ENCODE results near the gene LDLRAD3. TPM values are rescaled to one million over a fixed set of nuclear protein-coding genes. Genes with fewer than 3 reads are reported as not detected.

The LDLRAD3 gene
- total RNA-seq, 2 donors from 2014 or later = 30.8 to 42.5 TPM

GRCh38 chr11:35992548-35992947, 48.7 kb downstream of the LDLRAD3 start:
- Histone ChIP-seq H3K36me3 (no peaks in the 10 kb centered on the region), H3K27me3 (replicated peaks; ENCODE audit: insufficient read depth) (no peaks in the 10 kb centered on the region), H3K4me3 (no peak overlapping the region), H3K27ac (no peak overlapping the region), H3K9me3 (no peaks in the 10 kb centered on the region), H3K4me1 (replicated peaks) (no peaks in the 10 kb centered on the region)
- intact Hi-C loops (cut with DNase I) = no loop called here
- TF ChIP-seq POLR2A (IDR thresholded peaks at IDR 0.05) = no peak
- DNase-seq (ENCODE audit: low spot score) = no peak

GRCh38 chr11:35994421-35994820, 50.6 kb downstream of the LDLRAD3 start:
- Histone ChIP-seq H3K4me3 (no peak overlapping the region), H3K9me3 (no peaks in the 10 kb centered on the region), H3K27ac (no peak overlapping the region), H3K36me3 (no peaks in the 10 kb centered on the region), H3K27me3 (replicated peaks; ENCODE audit: insufficient read depth) (no peaks in the 10 kb centered on the region), H3K4me1 (replicated peaks) (no peaks in the 10 kb centered on the region)
- DNase-seq (ENCODE audit: low spot score) = no peak
- WGBS = 100% methylated on average over 2 of the region's 2 CpGs
- intact Hi-C loops (cut with DNase I) = no loop called here
- no peak for TF ChIP-seq POLR2AphosphoS5 (IDR thresholded peaks at IDR 0.05)
- no peak for TF ChIP-seq POLR2A (IDR thresholded peaks at IDR 0.05)
- TF ChIP-seq CTCF (IDR thresholded peaks at IDR 0.05) = no peak

- no peaks in the 10 kb centered on the region for H3K4me1 ChIP-seq (replicated peaks)
- no peak for DNase-seq (ENCODE audit: low spot score)
- TF ChIP-seq POLR2AphosphoS5 (IDR thresholded peaks at IDR 0.05) (no peak), CTCF (IDR thresholded peaks at IDR 0.05) (no peak), POLR2A (IDR thresholded peaks at IDR 0.05) (no peak)
- 74% methylated on average over 5 of the region's 5 CpGs for WGBS
- H3K4me3 ChIP-seq = no peak overlapping the region
- H3K9me3 ChIP-seq = no peaks in the 10 kb centered on the region
- H3K27me3 ChIP-seq (replicated peaks; ENCODE audit: insufficient read depth) = no peaks in the 10 kb centered on the region
- intact Hi-C loops (cut with DNase I) = no loop called here
- H3K36me3 ChIP-seq = no peaks in the 10 kb centered on the region
- no peak overlapping the region for H3K27ac ChIP-seq
Measured at GRCh38 chr11:35995681-35996271, 51.9 kb downstream of the LDLRAD3 start.

GRCh38 chr11:35997902-35998520, 54.1 kb downstream of the LDLRAD3 start:
- H3K27ac ChIP-seq = no peak overlapping the region
- no peak for TF ChIP-seq POLR2A (IDR thresholded peaks at IDR 0.05)
- H3K4me3 ChIP-seq = no peak overlapping the region
- DNase-seq (ENCODE audit: low spot score) = no peak
- intact Hi-C loops (cut with DNase I) = no loop called here
- H3K36me3 ChIP-seq = no peaks in the 10 kb centered on the region
- H3K9me3 ChIP-seq = no peaks in the 10 kb centered on the region
- 85% methylated on average over 6 of the region's 6 CpGs for WGBS
- H3K27me3 ChIP-seq (replicated peaks; ENCODE audit: insufficient read depth) = no peaks in the 10 kb centered on the region
- H3K4me1 ChIP-seq (replicated peaks) = no peaks in the 10 kb centered on the region

- DNase-seq (ENCODE audit: low spot score) = no peak
- WGBS = 77% methylated on average over 6 of the region's 6 CpGs
- Histone ChIP-seq H3K27ac (no peak overlapping the region), H3K36me3 (no peaks in the 10 kb centered on the region), H3K4me1 (replicated peaks) (no peaks in the 10 kb centered on the region), H3K4me3 (no peak overlapping the region), H3K9me3 (no peaks in the 10 kb centered on the region), H3K27me3 (replicated peaks; ENCODE audit: insufficient read depth) (no peaks in the 10 kb centered on the region)
- no peak for TF ChIP-seq CTCF (IDR thresholded peaks at IDR 0.05)
- no peak for TF ChIP-seq POLR2AphosphoS5 (IDR thresholded peaks at IDR 0.05)
- TF ChIP-seq POLR2A (IDR thresholded peaks at IDR 0.05) = no peak
- intact Hi-C loops (cut with DNase I) = no loop called here
Measured at GRCh38 chr11:35998634-35999033, 54.8 kb downstream of the LDLRAD3 start.

GRCh38 chr11:36000616-36001190, 56.8 kb downstream of the LDLRAD3 start:
- H3K4me3 ChIP-seq = no peak overlapping the region
- DNase-seq (ENCODE audit: low spot score) = peak; percentile 78
- H3K9me3 ChIP-seq = no peaks in the 10 kb centered on the region
- no peaks in the 10 kb centered on the region for H3K4me1 ChIP-seq (replicated peaks)
- H3K36me3 ChIP-seq = no peaks in the 10 kb centered on the region
- 64% methylated on average over 6 of the region's 6 CpGs for WGBS
- H3K27ac ChIP-seq = no peak overlapping the region
- no peaks in the 10 kb centered on the region for H3K27me3 ChIP-seq (replicated peaks; ENCODE audit: insufficient read depth)
- TF ChIP-seq POLR2A (IDR thresholded peaks at IDR 0.05) (no peak), POLR2AphosphoS5 (IDR thresholded peaks at IDR 0.05) (peak; percentile 72)
- intact Hi-C loops (cut with DNase I) = no loop called here

All from prostate gland (tissue), 2 donors.